Osteoblast (primary cell): ENCODE measurements around the gene LANCL1. TPM values are rescaled to one million over a fixed set of nuclear protein-coding genes. Genes with fewer than 3 reads are reported as not detected.

ENCODE experiments used
- DNase-seq: peaks from one replicate; pipeline ENCODE4 v3.0.0; 2011; ENCODE audit warnings: low spot score, mixed read lengths; ENCODE audit not compliant: insufficient read length; ENCODE audit errors: missing footprints
- H2AFZ ChIP-seq: 2 replicates; pipeline ENCODE4 v1.6.0; 2011; ENCODE audit warnings: mild to moderate bottlenecking, low read length
- H3K27ac ChIP-seq: 2 replicates; pipeline ENCODE4 v1.5.1; 2011; ENCODE audit warnings: mild to moderate bottlenecking, low read depth, low read length, moderate library complexity
- H3K27me3 ChIP-seq: 2 replicates; pipeline ENCODE4 v1.6.0; 2012; ENCODE audit warnings: mild to moderate bottlenecking, control low read depth, inconsistent platforms, low read length, moderate library complexity; ENCODE audit not compliant: insufficient read depth
- H3K36me3 ChIP-seq: 2 replicates; pipeline ENCODE4 v1.5.1; 2011; ENCODE audit warnings: mild to moderate bottlenecking, low read length, control low read depth, moderate library complexity; ENCODE audit not compliant: insufficient read depth
- H3K4me1 ChIP-seq: 2 replicates; pipeline ENCODE4 v1.5.1; 2011; ENCODE audit warnings: mild to moderate bottlenecking, low read length, control low read depth, moderate library complexity; ENCODE audit not compliant: insufficient read depth
- H3K4me2 ChIP-seq: 2 replicates; pipeline ENCODE4 v1.6.0; 2011; ENCODE audit warnings: mild to moderate bottlenecking, low read length; ENCODE audit not compliant: insufficient read depth
- H3K4me3 ChIP-seq: fragments of 200-600 bp; sonication (generic); 3 replicates; pipeline ENCODE4 v1.5.1; 2012; ENCODE audit warnings: mild to moderate bottlenecking, low read length, inconsistent platforms; ENCODE audit not compliant: insufficient read depth
- H3K79me2 ChIP-seq: 2 replicates; pipeline ENCODE4 v1.6.0; 2012; ENCODE audit warnings: mild to moderate bottlenecking, low read length, control low read depth, inconsistent platforms; ENCODE audit not compliant: insufficient read depth
- H3K9me3 ChIP-seq: 2 replicates; pipeline ENCODE4 v1.5.1; 2011; ENCODE audit warnings: low read depth, low read length, control low read depth
- H4K20me1 ChIP-seq: 2 replicates; pipeline ENCODE4 v1.6.0; 2012; ENCODE audit warnings: mild to moderate bottlenecking, low read length, control low read depth; ENCODE audit not compliant: insufficient read depth
- total RNA-seq: library from RNA; depleted of rRNA; stranded (reverse); fragments of >200 nt; gene quantifications from 2 replicates; pipeline ENCODE4 v1.2.3, GENCODE V29; 2012
- TF ChIP-seq, protein P1 (sequence below): IDR thresholded peaks from 2 replicates; pipeline ENCODE4 v1.5.1; 2011; ENCODE audit warnings: mild to moderate bottlenecking, low read depth, low read length, moderate library complexity; ENCODE audit errors: extremely low read depth

LANCL1 gene
- total RNA-seq, 1 donor = 35.8 TPM

- TF ChIP-seq, protein P1, sequence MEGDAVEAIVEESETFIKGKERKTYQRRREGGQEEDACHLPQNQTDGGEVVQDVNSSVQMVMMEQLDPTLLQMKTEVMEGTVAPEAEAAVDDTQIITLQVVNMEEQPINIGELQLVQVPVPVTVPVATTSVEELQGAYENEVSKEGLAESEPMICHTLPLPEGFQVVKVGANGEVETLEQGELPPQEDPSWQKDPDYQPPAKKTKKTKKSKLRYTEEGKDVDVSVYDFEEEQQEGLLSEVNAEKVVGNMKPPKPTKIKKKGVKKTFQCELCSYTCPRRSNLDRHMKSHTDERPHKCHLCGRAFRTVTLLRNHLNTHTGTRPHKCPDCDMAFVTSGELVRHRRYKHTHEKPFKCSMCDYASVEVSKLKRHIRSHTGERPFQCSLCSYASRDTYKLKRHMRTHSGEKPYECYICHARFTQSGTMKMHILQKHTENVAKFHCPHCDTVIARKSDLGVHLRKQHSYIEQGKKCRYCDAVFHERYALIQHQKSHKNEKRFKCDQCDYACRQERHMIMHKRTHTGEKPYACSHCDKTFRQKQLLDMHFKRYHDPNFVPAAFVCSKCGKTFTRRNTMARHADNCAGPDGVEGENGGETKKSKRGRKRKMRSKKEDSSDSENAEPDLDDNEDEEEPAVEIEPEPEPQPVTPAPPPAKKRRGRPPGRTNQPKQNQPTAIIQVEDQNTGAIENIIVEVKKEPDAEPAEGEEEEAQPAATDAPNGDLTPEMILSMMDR = no peak
Measured at GRCh38 chr2:210440206-210440605, 36.4 kb downstream of the LANCL1 start.

GRCh38 chr2:210435439-210435838, 41.1 kb downstream of the LANCL1 start:
- TF ChIP-seq, protein P1 = no peak
- Histone ChIP-seq H3K4me2 (no peak overlapping the region), H3K36me3 (peaks cover 31% of the 10 kb centered on the region), H3K79me2 (no peaks in the 10 kb centered on the region), H3K27me3 (no peaks in the 10 kb centered on the region), H3K9me3 (no peaks in the 10 kb centered on the region), H4K20me1 (no peaks in the 10 kb centered on the region), H3K27ac (no peak overlapping the region), H3K4me1 (no peaks in the 10 kb centered on the region), H2AFZ (no peak overlapping the region), H3K4me3 (no peak overlapping the region)
- no peak for DNase-seq

More at GRCh38 chr2:210440206-210440605, 36.4 kb downstream of the LANCL1 start:
- Histone ChIP-seq H3K9me3 (no peaks in the 10 kb centered on the region), H3K27me3 (no peaks in the 10 kb centered on the region), H3K4me1 (no peaks in the 10 kb centered on the region), H3K27ac (no peak overlapping the region), H3K79me2 (no peaks in the 10 kb centered on the region), H2AFZ (no peak overlapping the region), H3K4me2 (no peak overlapping the region), H4K20me1 (no peaks in the 10 kb centered on the region), H3K4me3 (no peak overlapping the region), H3K36me3 (peaks cover 14% of the 10 kb centered on the region)
- DNase-seq = no peak

GRCh38 chr2:210432633-210433032, 43.9 kb downstream of the LANCL1 start:
- H2AFZ ChIP-seq = no peak overlapping the region
- no peak overlapping the region for H3K4me3 ChIP-seq
- H3K4me2 ChIP-seq = no peak overlapping the region
- H3K4me1 ChIP-seq = peaks cover 3% of the 10 kb centered on the region
- peaks cover 31% of the 10 kb centered on the region for H3K36me3 ChIP-seq
- H3K9me3 ChIP-seq = no peaks in the 10 kb centered on the region
- no peak for DNase-seq
- no peaks in the 10 kb centered on the region for H4K20me1 ChIP-seq
- no peak overlapping the region for H3K27ac ChIP-seq
- no peaks in the 10 kb centered on the region for H3K27me3 ChIP-seq
- TF ChIP-seq, protein P1 = no peak
- no peaks in the 10 kb centered on the region for H3K79me2 ChIP-seq

GRCh38 chr2:210429403-210430137, 47.0 kb downstream of the LANCL1 start:
- DNase-seq = no peak
- Histone ChIP-seq H3K4me1 (peaks cover 3% of the 10 kb centered on the region), H2AFZ (no peak overlapping the region), H4K20me1 (no peaks in the 10 kb centered on the region), H3K27ac (no peak overlapping the region), H3K4me2 (no peak overlapping the region), H3K9me3 (no peaks in the 10 kb centered on the region), H3K4me3 (no peak overlapping the region), H3K36me3 (peaks cover 10% of the 10 kb centered on the region), H3K79me2 (no peaks in the 10 kb centered on the region), H3K27me3 (no peaks in the 10 kb centered on the region)
- TF ChIP-seq, protein P1 = no peak
